SK-N-SH (cell line): ENCODE data around the gene CRB2. TPM values are rescaled to one million over a fixed set of nuclear protein-coding genes. Genes with fewer than 3 reads are reported as not detected.

ENCODE experiments used
- CTCF ChIA-PET: fragments of 300-600, 350-600 bp; formaldehyde crosslinking; extraction: SDS; loops from one replicate; lab custom pipeline; 2021; lab: Yijun Ruan, JAX
- POLR2A ChIA-PET: fragments of 350-600 bp; sonication (Branson Sonifier 250); formaldehyde crosslinking; extraction: SDS; loops from one replicate; lab custom pipeline; 2020; ENCODE audit warnings: antibody characterized with exemption, inconsistent platforms; lab: Yijun Ruan, JAX
- DNase-seq: peaks from one replicate; pipeline ENCODE4 v3.0.0; 2012
- H2AFZ ChIP-seq: fragments of 200-600 bp; sonication (generic); 2 replicates; pipeline ENCODE4 v1.8.1; 2016; ENCODE audit warnings: antibody characterized with exemption, mild to moderate bottlenecking, low read depth
- H3F3A ChIP-seq: fragments of 200-600 bp; sonication (generic); replicated peaks from 2 replicates; pipeline ENCODE3; 2016; ENCODE audit warnings: antibody characterized with exemption, mild to moderate bottlenecking; ENCODE audit not compliant: insufficient read depth
- H3K27ac ChIP-seq, 2 experiments: fragments of 200-500 bp in 1 of 2; fragments of 200-600 bp in 1 of 2; sonication (Bioruptor generic) in 1 of 2; sonication (generic), shearing (Covaris generic) in 1 of 2; 2 replicates each; pipeline versions ENCODE4 v1.5.1 to v1.6.1; 2014 to 2016; ENCODE audit warnings: low read depth in 2 of 2, inconsistent platforms in 1 of 2, low read length in 1 of 2, mild to moderate bottlenecking in 1 of 2, mixed read lengths in 1 of 2
- H3K27me3 ChIP-seq: fragments of 200-600 bp; sonication (generic), shearing (Covaris generic); 2 replicates; pipeline ENCODE4 v1.6.1; 2016; ENCODE audit warnings: mixed run types; ENCODE audit not compliant: insufficient read depth
- H3K36me3 ChIP-seq, 2 experiments: fragments of 200-500 bp in 1 of 2; fragments of 200-600 bp in 1 of 2; sonication (Bioruptor generic) in 1 of 2; sonication (generic) in 1 of 2; replicated peaks in 1 of 2; 2 replicates each; pipeline versions ENCODE3 to v1.5.1; 2014 to 2016; ENCODE audit warnings: low read length in 1 of 2, mild to moderate bottlenecking in 1 of 2; ENCODE audit not compliant: insufficient read depth in 2 of 2, control insufficient read depth in 1 of 2
- H3K4me1 ChIP-seq, 2 experiments: fragments of 200-500 bp in 1 of 2; fragments of 200-600 bp in 1 of 2; sonication (Bioruptor generic) in 1 of 2; sonication (generic), shearing (Covaris generic) in 1 of 2; 2 replicates each; pipeline versions ENCODE4 v1.5.1 to v1.6.1; 2014 to 2016; ENCODE audit warnings: low read depth in 1 of 2, low read length in 1 of 2, mixed run types in 1 of 2; ENCODE audit not compliant: insufficient read depth in 2 of 2, control insufficient read depth in 1 of 2
- H3K4me2 ChIP-seq: fragments of 200-600 bp; sonication (generic), shearing (Covaris generic); 2 replicates; pipeline ENCODE4 v1.6.1; 2017; ENCODE audit warnings: mixed run types
- H3K4me3 ChIP-seq, 2 experiments: fragments of 200-500 bp in 1 of 2; fragments of 200-600 bp in 1 of 2; sonication (Bioruptor generic) in 1 of 2; sonication (generic), shearing (Covaris generic) in 1 of 2; 2 replicates each; pipeline versions ENCODE4 v1.5.1 to v1.8.1; 2014 to 2016; ENCODE audit warnings: low read depth in 2 of 2, inconsistent platforms in 1 of 2, low read length in 1 of 2, mild to moderate bottlenecking in 1 of 2, mixed read lengths in 1 of 2, moderate library complexity in 1 of 2
- H3K79me2 ChIP-seq: fragments of 200-600 bp; sonication (generic); 2 replicates; pipeline ENCODE4 v1.8.1; 2017; ENCODE audit warnings: mild to moderate bottlenecking; ENCODE audit not compliant: insufficient read depth
- H3K9ac ChIP-seq: fragments of 200-600 bp; sonication (generic); 2 replicates; pipeline ENCODE4 v1.6.1; 2017; ENCODE audit warnings: mixed run types
- H3K9me2 ChIP-seq: fragments of 200-600 bp; sonication (generic); 2 replicates; pipeline ENCODE4 v1.6.1; 2017; ENCODE audit warnings: mixed run types
- H3K9me3 ChIP-seq: fragments of 200-600 bp; sonication (generic); 2 replicates; pipeline ENCODE4 v1.6.1; 2017; ENCODE audit warnings: mixed run types, mild to moderate bottlenecking, moderate library complexity
- H4K20me1 ChIP-seq: fragments of 200-600 bp; sonication (generic); 2 replicates; pipeline ENCODE4 v1.6.1; 2017; ENCODE audit warnings: mild to moderate bottlenecking, mixed run types; ENCODE audit not compliant: insufficient read depth
- ELF1 ChIP-seq: IDR thresholded peaks from 2 replicates; pipeline ENCODE4 v1.4.0; 2012
- EP300 ChIP-seq, 2 experiments: IDR thresholded peaks; 2 replicates each; pipeline versions ENCODE4 v1.4.0 to v1.6.1; 2012; ENCODE audit warnings: borderline replicate concordance in 1 of 2, low read depth in 1 of 2, low read length in 1 of 2
- EZH2phosphoT487 ChIP-seq: fragments of 200-600 bp; sonication (generic); IDR thresholded peaks from 2 replicates; pipeline ENCODE4 v1.6.1; 2017; ENCODE audit warnings: low read depth, mixed run types, mild to moderate bottlenecking, antibody characterized with exemption, moderate library complexity, borderline replicate concordance
- JUND ChIP-seq: IDR thresholded peaks from 2 replicates; pipeline ENCODE4 v1.4.0; 2012
- POLR2AphosphoS5 ChIP-seq: IDR thresholded peaks from 2 replicates; pipeline ENCODE4 v1.6.1; 2012; ENCODE audit warnings: low read depth, low read length
- RCOR1 ChIP-seq: fragments of 150-350 bp; IDR thresholded peaks from 2 replicates; pipeline ENCODE4 v1.6.1; 2017; ENCODE audit warnings: antibody characterized with exemption, low read length
- RFX5 ChIP-seq: IDR thresholded peaks from 2 replicates; pipeline ENCODE4 v1.6.1; 2012; ENCODE audit warnings: mild to moderate bottlenecking, improper control_type of control experiment, low read length
- RXRA ChIP-seq: IDR thresholded peaks from 2 replicates; pipeline ENCODE4 v1.4.0; 2012; ENCODE audit warnings: low read depth, mild to moderate bottlenecking, borderline replicate concordance
- SIN3A ChIP-seq: IDR thresholded peaks from 2 replicates; pipeline ENCODE4 v1.6.1; 2012; ENCODE audit warnings: low read depth, mild to moderate bottlenecking, low read length, moderate library complexity, borderline replicate concordance
- SMC3 ChIP-seq: IDR thresholded peaks from 2 replicates; pipeline ENCODE4 v1.6.1; 2012; ENCODE audit warnings: low read depth, low read length, improper control_type of control experiment
- TAF1 ChIP-seq: IDR thresholded peaks from 2 replicates; pipeline ENCODE4 v1.6.1; 2012; ENCODE audit warnings: low read depth, mild to moderate bottlenecking, low read length, moderate library complexity, borderline replicate concordance
- TCF12 ChIP-seq: IDR thresholded peaks from 2 replicates; pipeline ENCODE4 v1.4.0; 2012
- WGBS: methylation state at CpG from one replicate; pipeline ENCODE4 v1.1.6; 2017; ENCODE audit warnings: low lambda C conversion rate; 5-methylcytosine and 5-hydroxymethylcytosine counted together
- polyA plus RNA-seq, 3 experiments: library from polyadenylated mRNA; depleted of rRNA; stranded (reverse); fragments of >200 nt; gene quantifications; 2 replicates each; pipeline ENCODE4 v1.2.3, GENCODE V29; 2012
- TF ChIP-seq, protein P1 (sequence below): IDR thresholded peaks from 2 replicates; pipeline ENCODE4 v1.4.0; 2012; ENCODE audit warnings: low read depth, borderline replicate concordance
- TF ChIP-seq, protein P2 (sequence below): IDR thresholded peaks from 2 replicates; pipeline ENCODE4 v1.4.0; 2012; ENCODE audit warnings: low read depth

CRB2 gene
- polyA plus RNA-seq, 1 of the 3 experiments (the other 2 are of a cell fraction), result not detected

DNA sequence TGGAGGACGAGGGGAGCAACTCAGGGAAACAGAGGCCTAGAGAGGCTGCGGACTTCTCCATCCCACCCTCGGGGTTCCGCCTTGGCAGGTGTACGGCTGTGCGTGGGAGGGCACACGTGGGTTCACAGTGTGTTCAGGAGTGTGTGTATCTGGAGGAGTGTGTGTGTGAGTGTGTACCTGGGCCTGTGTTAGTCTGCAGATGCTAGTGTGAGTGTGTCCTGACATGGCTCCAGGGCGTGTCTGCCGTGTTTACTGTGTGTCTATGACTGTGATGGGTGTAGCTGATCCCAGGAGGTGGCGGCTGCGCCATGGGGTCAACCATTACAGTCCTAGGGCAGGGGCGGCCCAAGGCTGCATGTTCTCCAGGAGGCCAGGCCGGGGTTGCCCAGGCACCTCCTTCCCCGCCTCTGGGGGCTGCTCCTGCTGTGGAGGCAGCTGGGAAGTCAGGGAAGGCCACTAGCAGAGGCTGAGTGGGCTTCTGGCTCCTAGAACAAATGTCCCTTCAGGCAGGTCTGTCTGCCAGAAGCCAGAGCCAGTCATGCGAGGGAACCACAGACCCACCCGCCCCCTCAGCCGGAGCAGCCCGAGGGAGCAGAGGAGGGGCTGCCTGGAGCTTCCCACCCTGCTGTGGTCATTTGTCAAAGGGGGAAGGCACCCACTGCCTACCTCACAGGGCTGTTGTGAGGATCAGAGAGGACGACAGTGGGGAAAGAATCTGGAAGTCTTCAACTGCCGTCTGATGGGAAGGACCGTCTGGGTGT is 21.4 kb downstream of the CRB2 start:
- H3K9me3 ChIP-seq, result no peaks in the 10 kb centered on the region
- no peak overlapping the region for H3K9ac ChIP-seq
- no peaks in the 10 kb centered on the region for H3K79me2 ChIP-seq
- POLR2A ChIA-PET, result interaction anchor here (1.0 kb wide), 1 partner anchor 18 kb away, joined by 3 read pairs; no protein-coding TSS in a partner anchor
- no peak overlapping the region for H2AFZ ChIP-seq
- H3K4me2 ChIP-seq, result no peak overlapping the region
- TF ChIP-seq EP300 (IDR thresholded peaks at IDR 0.05; ENCODE audit: borderline replicate concordance in 1 of 2, low read depth in 1 of 2, low read length in 1 of 2) (no peak), RXRA (no peak), SMC3 (no peak)
- TF ChIP-seq, protein P1, sequence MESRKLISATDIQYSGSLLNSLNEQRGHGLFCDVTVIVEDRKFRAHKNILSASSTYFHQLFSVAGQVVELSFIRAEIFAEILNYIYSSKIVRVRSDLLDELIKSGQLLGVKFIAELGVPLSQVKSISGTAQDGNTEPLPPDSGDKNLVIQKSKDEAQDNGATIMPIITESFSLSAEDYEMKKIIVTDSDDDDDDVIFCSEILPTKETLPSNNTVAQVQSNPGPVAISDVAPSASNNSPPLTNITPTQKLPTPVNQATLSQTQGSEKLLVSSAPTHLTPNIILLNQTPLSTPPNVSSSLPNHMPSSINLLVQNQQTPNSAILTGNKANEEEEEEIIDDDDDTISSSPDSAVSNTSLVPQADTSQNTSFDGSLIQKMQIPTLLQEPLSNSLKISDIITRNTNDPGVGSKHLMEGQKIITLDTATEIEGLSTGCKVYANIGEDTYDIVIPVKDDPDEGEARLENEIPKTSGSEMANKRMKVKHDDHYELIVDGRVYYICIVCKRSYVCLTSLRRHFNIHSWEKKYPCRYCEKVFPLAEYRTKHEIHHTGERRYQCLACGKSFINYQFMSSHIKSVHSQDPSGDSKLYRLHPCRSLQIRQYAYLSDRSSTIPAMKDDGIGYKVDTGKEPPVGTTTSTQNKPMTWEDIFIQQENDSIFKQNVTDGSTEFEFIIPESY, result no peak
- H3K4me3 ChIP-seq, result no peak overlapping the region
- no peaks in the 10 kb centered on the region for H3K9me2 ChIP-seq
- CTCF ChIA-PET, result interaction anchor here (0.8 to 20.5 kb wide), 7 partner anchors 8 to 664 kb away, joined by 3 to 331 read pairs (median 4); partner anchors contain the start of gene CRB2
- H3K4me1 ChIP-seq, result peaks cover 0 to 30% of the 10 kb centered on the region in 2 experiments; a peak in 1 of 4 replicates
- 62% methylated on average over 14 of the region's 21 CpGs for WGBS
- no peaks in the 10 kb centered on the region for H3K36me3 ChIP-seq
- peak; percentile 79 for DNase-seq
- H4K20me1 ChIP-seq, result no peaks in the 10 kb centered on the region
- peaks cover 22% of the 10 kb centered on the region for H3K27me3 ChIP-seq
- H3F3A ChIP-seq, result no peaks in the 10 kb centered on the region
- H3K27ac ChIP-seq, result no peak overlapping the region

DNA sequence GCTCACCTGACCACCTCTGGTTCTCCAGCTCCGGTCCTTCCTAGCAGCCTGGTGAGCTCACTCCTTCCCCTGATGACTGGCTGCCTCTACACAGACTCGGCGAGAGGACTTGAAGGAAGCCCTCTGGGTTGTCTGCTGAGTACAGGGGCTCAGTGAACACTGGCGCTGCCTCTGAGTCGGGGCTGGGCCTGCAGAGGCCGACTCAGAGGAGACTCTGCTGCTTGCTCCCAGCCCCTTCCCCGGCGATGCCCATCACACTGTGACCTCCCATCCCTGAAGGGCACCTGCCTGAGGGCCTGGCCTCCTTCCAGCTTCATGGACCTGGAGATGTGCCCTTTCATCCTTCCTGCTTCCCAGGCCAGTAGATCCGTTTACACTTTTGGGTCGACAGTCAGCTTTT is 22.0 kb downstream of the CRB2 start:
- CTCF ChIA-PET, result interaction anchor here (0.6 to 20.5 kb wide), 6 partner anchors 10 to 663 kb away, joined by 3 to 331 read pairs (median 4); partner anchors contain the start of gene CRB2
- Histone ChIP-seq H3K27me3 (peaks cover 16% of the 10 kb centered on the region), H3F3A (no peaks in the 10 kb centered on the region), H3K4me2 (no peak overlapping the region), H2AFZ (no peak overlapping the region), H3K9ac (no peak overlapping the region), H3K9me3 (no peaks in the 10 kb centered on the region), H4K20me1 (no peaks in the 10 kb centered on the region), H3K27ac (no peak overlapping the region), H3K4me1 (peaks cover 0 to 29% of the 10 kb centered on the region in 2 experiments; a peak in 1 of 4 replicates), H3K79me2 (no peaks in the 10 kb centered on the region), H3K9me2 (no peaks in the 10 kb centered on the region), H3K4me3 (no peak overlapping the region), H3K36me3 (no peaks in the 10 kb centered on the region)
- POLR2A ChIA-PET, result interaction anchor here (1.0 kb wide), 1 partner anchor 18 kb away, joined by 3 read pairs; no protein-coding TSS in a partner anchor
- 74% methylated on average over 7 of the region's 10 CpGs for WGBS
- DNase-seq, result no peak
- no peak for TF ChIP-seq EZH2phosphoT487
- no peak for TF ChIP-seq RCOR1
- TF ChIP-seq TAF1, result no peak
- no peak for TF ChIP-seq RFX5
- TF ChIP-seq EP300 (IDR thresholded peaks at IDR 0.05; ENCODE audit: borderline replicate concordance in 1 of 2, low read depth in 1 of 2, low read length in 1 of 2), result no peak
- no peak for TF ChIP-seq SIN3A
- TF ChIP-seq ELF1, result no peak
- TF ChIP-seq, protein P2, sequence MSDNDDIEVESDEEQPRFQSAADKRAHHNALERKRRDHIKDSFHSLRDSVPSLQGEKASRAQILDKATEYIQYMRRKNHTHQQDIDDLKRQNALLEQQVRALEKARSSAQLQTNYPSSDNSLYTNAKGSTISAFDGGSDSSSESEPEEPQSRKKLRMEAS, result no peak
- no peak for TF ChIP-seq TCF12
- TF ChIP-seq JUND, result no peak
- no peak for TF ChIP-seq POLR2AphosphoS5
